K562 (cell line): ENCODE data around the gene LDLRAD3. TPM values are rescaled to one million over a fixed set of nuclear protein-coding genes. Genes with fewer than 3 reads are reported as not detected.
A peak's percentile ranks its signal among the peaks of the same experiment; 100 is the strongest.

Experiments used
- ARID2 ChIP-seq: fragments of 450-650 bp; IDR thresholded peaks from 2 replicates; pipeline ENCODE4 v1.6.1; 2017; ENCODE audit warnings: antibody characterized with exemption, mild to moderate bottlenecking
- ATF3 ChIP-seq, 2 experiments: fragments of 450-650 bp in 1 of 2; sonication (generic) in 1 of 2; formaldehyde crosslinking in 1 of 2; IDR thresholded peaks in 1 of 2; conservative IDR thresholded peaks in 1 of 2; 2 replicates each; pipeline versions ENCODE4 v1.6.1 to v1.8.1; 2016 to 2023; ENCODE audit warnings: mild to moderate bottlenecking in 2 of 2, moderate library complexity in 2 of 2, inconsistent platforms in 1 of 2, missing genetic modification reagents in 1 of 2
- BRF2 ChIP-seq: IDR thresholded peaks from 3 replicates; pipeline ENCODE4 v1.6.1; 2011; ENCODE audit warnings: borderline replicate concordance, mild to moderate bottlenecking; ENCODE audit not compliant: insufficient read length, insufficient read depth
- C11orf30 ChIP-seq: fragments of 450-650 bp; IDR thresholded peaks from 2 replicates; pipeline ENCODE4 v1.6.1; 2016; ENCODE audit warnings: low read depth, mild to moderate bottlenecking
- DLX4 ChIP-seq: fragments of 250-450 bp; sonication (Bioruptor Pico); IDR thresholded peaks from 2 replicates; pipeline ENCODE4 v1.6.1; 2021; ENCODE audit warnings: mild to moderate bottlenecking
- GTF2B ChIP-seq: IDR thresholded peaks from 2 replicates; pipeline ENCODE4 v1.6.1; 2011; ENCODE audit not compliant: insufficient read length; ENCODE audit errors: extremely low read depth
- GTF2E2 ChIP-seq: fragments of 200-800 bp; sonication (Bioruptor generic); IDR thresholded peaks from 2 replicates; pipeline ENCODE4 v1.6.1; 2016; ENCODE audit warnings: missing genetic modification characterization, missing compliant biosample characterization
- NFRKB ChIP-seq: fragments of 450-650 bp; IDR thresholded peaks from 2 replicates; pipeline ENCODE4 v1.6.1; 2016; ENCODE audit warnings: low read depth
- NONO ChIP-seq, 2 experiments: fragments of 200-400 bp in 1 of 2; fragments of 450-650 bp in 1 of 2; formaldehyde crosslinking in 1 of 2; IDR thresholded peaks; 2 replicates each; pipeline ENCODE4 v1.6.1; 2017; ENCODE audit warnings: low read depth in 2 of 2, mild to moderate bottlenecking in 2 of 2, moderate library complexity in 2 of 2, low read length in 1 of 2
- PCBP2 ChIP-seq: fragments of 200-400 bp; formaldehyde crosslinking; IDR thresholded peaks from 2 replicates; pipeline ENCODE4 v1.6.1; 2018; ENCODE audit warnings: low read length, low read depth, mild to moderate bottlenecking, moderate library complexity; ENCODE audit not compliant: poor library complexity, severe bottlenecking
- TFAM ChIP-seq: fragments of 250-450 bp; sonication (Bioruptor Pico); conservative IDR thresholded peaks from 2 replicates; pipeline ENCODE4 v1.5.0; 2021; ENCODE audit warnings: mild to moderate bottlenecking, moderate library complexity
- TSHZ1 ChIP-seq: fragments of 250-450 bp; sonication (Bioruptor Pico); IDR thresholded peaks from 2 replicates; pipeline ENCODE4 v1.4.0; 2020; ENCODE audit warnings: mild to moderate bottlenecking, moderate library complexity
- ZNF263 ChIP-seq: sonication (generic); formaldehyde crosslinking; IDR thresholded peaks from 2 replicates; pipeline ENCODE4 v1.8.0; 2022; ENCODE audit warnings: mild to moderate bottlenecking, missing genetic modification reagents, borderline replicate concordance
- ZNF274 ChIP-seq: IDR thresholded peaks from 2 replicates; pipeline ENCODE4 v1.6.1; 2011; ENCODE audit warnings: low read depth, mild to moderate bottlenecking, low read length, moderate library complexity, borderline replicate concordance
- ZNF518B ChIP-seq: fragments of 250-450 bp; sonication (Bioruptor Pico); IDR thresholded peaks from 2 replicates; pipeline ENCODE4 v1.5.0; 2021; ENCODE audit warnings: mild to moderate bottlenecking, moderate library complexity
- ZSCAN29 ChIP-seq: fragments of 450-650 bp; IDR thresholded peaks from 2 replicates; pipeline ENCODE4 v1.6.1; 2017
- polyA plus RNA-seq, 8 experiments: library from polyadenylated mRNA; depleted of rRNA in 4 of 8; stranded (reverse) in 5 of 8; unstranded in 3 of 8; fragments of >200 nt; fragmentation: Nextera tagmentation in 2 of 8; fragmentation: Illumina TruSeq in 1 of 8; extraction: Ambion mirVana in 2 of 8; extraction: Trizol in 1 of 8; gene quantifications; 2 replicates each; pipeline versions ENCODE4 v1.2.1 to v1.2.3, GENCODE V29; 2011 to 2014; ENCODE audit warnings: inconsistent platforms in 1 of 8, missing spikeins in 1 of 8
- total RNA-seq, 7 experiments: library from RNA; depleted of rRNA in 6 of 7; stranded (reverse); fragments of >200 nt in 6 of 7; fragmentation: Illumina TruSeq in 2 of 7; extraction: Trizol in 2 of 7; gene quantifications; 2 replicates each; pipeline versions ENCODE4 v1.2.1 to v1.2.3, GENCODE V29; 2011 to 2021; ENCODE audit warnings: low replicate concordance in 1 of 7

The LDLRAD3 gene
- total and polyA plus RNA-seq, 9 of the 15 experiments (the other 6 are each of a cell fraction or from before 2014, with no cell fraction given), result 0.73 to 7.2 (median 3.5) TPM

GRCh38 chr11:36149538-36150242, 205.8 kb downstream of the LDLRAD3 start (continued):
- TF ChIP-seq GTF2B, result no peak
- no peak for TF ChIP-seq GTF2E2
- no peak for TF ChIP-seq TFAM (CRISPR knock-in tag)
- 0 out of 2 replicates have a peak, but pooled peaks have one; percentile 35 for TF ChIP-seq NFRKB
- peak; percentile 100 for TF ChIP-seq ATF3 (IDR thresholded peaks at IDR 0.05)
- peak; percentile 100 for TF ChIP-seq ATF3 (CRISPR knock-in tag; conservative IDR thresholded peaks at IDR 0.05)
- TF ChIP-seq BRF2, result no peak
- TF ChIP-seq TSHZ1 (CRISPR knock-in tag), result no peak
- TF ChIP-seq PCBP2, result no peak
- TF ChIP-seq NONO (IDR thresholded peaks at IDR 0.05; ENCODE audit: low read depth in 2 of 2, low read length in 1 of 2), result no peak
- TF ChIP-seq ZNF518B (CRISPR knock-in tag), result no peak
- no peak for TF ChIP-seq ZSCAN29
- TF ChIP-seq DLX4 (CRISPR knock-in tag), result no peak
- peak; percentile 92 for TF ChIP-seq C11orf30
- TF ChIP-seq ARID2, result 0 out of 2 replicates have a peak, but pooled peaks have one; percentile 22
- no peak for TF ChIP-seq ZNF274
- TF ChIP-seq ZNF263 (CRISPR knock-in tag), result no peak
